Effector memory CD8-positive, alpha-beta T cell (primary cell): Measurements from ENCODE around the gene HOXA9.

Source experiments
- ATAC-seq: fragments of 150-1000 bp; cut with Tn5 transposase; replicated peaks from 2 replicates; pipeline ENCODE4 v1.10.0; 2021; ENCODE audit warnings: mild to moderate bottlenecking, moderate library complexity
- DNase-seq, 3 experiments: peaks; one replicate each; pipeline ENCODE4 v3.0.0; 2021
- H3K27ac Mint-ChIP-seq, 2 donors: one replicate each; pipeline ENCODE4 v1.8.0; 2022; ENCODE audit warnings: mild to moderate bottlenecking in 2 of 2, mixed read lengths in 2 of 2, moderate library complexity in 2 of 2
- H3K27me3 Mint-ChIP-seq, 2 donors: one replicate each; pipeline ENCODE4 v1.8.0; 2022; ENCODE audit warnings: mixed read lengths in 2 of 2
- H3K36me3 Mint-ChIP-seq: one replicate; pipeline ENCODE4 v1.8.0; 2022; ENCODE audit warnings: mild to moderate bottlenecking, moderate library complexity, mixed read lengths; ENCODE audit not compliant: insufficient read depth
- H3K4me1 Mint-ChIP-seq, 2 donors: one replicate each; pipeline ENCODE4 v1.8.0; 2022; ENCODE audit warnings: low read depth in 2 of 2, mixed read lengths in 2 of 2
- H3K4me3 Mint-ChIP-seq, 2 donors: one replicate each; pipeline ENCODE4 v1.8.0; 2022; ENCODE audit warnings: mild to moderate bottlenecking in 2 of 2, mixed read lengths in 2 of 2, moderate library complexity in 2 of 2
- H3K9me3 Mint-ChIP-seq, 2 donors: one replicate each; pipeline ENCODE4 v1.8.0; 2022; ENCODE audit warnings: mixed read lengths in 2 of 2

The HOXA9 gene

DNA sequence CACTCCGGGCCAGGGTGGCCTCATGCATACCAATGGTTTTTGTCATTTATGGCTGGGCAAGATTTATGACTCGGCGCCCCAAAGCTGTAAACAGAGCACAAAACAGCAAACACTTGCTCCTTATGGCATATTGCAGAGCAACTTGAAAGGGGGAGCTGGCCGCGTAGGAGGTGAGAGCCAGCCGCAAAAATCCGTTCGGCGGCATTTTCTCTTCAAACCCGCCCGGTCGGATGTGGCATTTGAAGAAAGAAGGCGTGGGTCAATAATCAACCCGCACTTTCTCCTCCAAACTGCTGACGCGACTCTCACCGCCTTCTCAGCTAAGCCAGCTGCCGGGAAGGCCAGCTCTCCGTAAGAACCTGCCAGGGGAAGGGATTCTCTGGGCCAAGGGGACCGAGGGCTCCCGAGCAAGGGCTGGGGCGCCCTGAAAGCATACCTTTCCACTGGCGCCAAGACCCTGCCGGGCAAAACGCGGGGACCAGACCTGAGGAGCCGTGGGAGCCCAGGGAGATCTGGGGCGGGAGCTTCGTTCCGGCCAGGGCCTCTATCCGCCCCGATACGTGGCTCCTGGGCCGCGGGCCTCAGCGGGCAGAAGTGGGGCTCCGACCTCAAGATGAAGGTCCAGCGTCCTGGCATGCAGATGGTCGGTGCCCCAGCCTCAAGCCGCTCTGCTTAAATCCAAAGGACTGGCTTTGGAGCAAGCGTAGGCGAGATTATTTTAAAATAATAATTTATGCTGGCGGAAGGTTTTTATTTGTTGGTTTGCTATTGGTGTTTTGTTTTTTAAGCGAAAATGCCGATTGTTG is 49.9 kb downstream of the HOXA9 start:
- ATAC-seq (no peak), DNase-seq (no peak)
- Mint-ChIP-seq H3K4me3 (no peak overlapping the region), H3K4me1 (no peaks in the 10 kb centered on the region), H3K36me3 (no peaks in the 10 kb centered on the region), H3K27ac (no peak overlapping the region), H3K9me3 (no peaks in the 10 kb centered on the region), H3K27me3 (peaks cover 0 to 37% of the 10 kb centered on the region in 2 donors)

DNA sequence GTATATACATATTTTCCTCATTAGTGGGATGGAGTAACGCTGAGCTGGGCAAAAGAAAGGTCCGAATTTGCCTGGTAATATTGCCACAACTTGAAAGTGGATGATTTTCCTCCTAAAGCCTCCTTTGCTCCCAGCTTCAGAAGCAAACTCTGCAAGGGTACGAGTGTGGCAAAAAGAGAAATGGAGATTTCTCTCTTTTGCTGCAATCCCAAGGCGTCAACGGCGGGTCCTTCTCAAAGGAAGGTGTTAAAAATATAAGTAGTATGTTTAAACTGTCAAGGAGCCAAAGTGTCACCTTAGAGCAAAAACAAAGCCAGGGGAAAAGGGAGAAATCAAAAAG is 50.5 kb downstream of the HOXA9 start:
- H3K9me3 Mint-ChIP-seq = no peaks in the 10 kb centered on the region
- H3K36me3 Mint-ChIP-seq = no peaks in the 10 kb centered on the region
- no peak overlapping the region for H3K4me3 Mint-ChIP-seq
- no peak overlapping the region for H3K27ac Mint-ChIP-seq
- DNase-seq = no peak
- no peak for ATAC-seq
- peaks cover 0 to 39% of the 10 kb centered on the region in 2 donors for H3K27me3 Mint-ChIP-seq
- no peaks in the 10 kb centered on the region for H3K4me1 Mint-ChIP-seq

- no peaks in the 10 kb centered on the region for H3K36me3 Mint-ChIP-seq
- no peaks in the 10 kb centered on the region for H3K4me1 Mint-ChIP-seq
- H3K27ac Mint-ChIP-seq = no peak overlapping the region
- DNase-seq (no peak), ATAC-seq (no peak)
- no peaks in the 10 kb centered on the region for H3K9me3 Mint-ChIP-seq
- no peak overlapping the region for H3K4me3 Mint-ChIP-seq
- peaks cover 0 to 43% of the 10 kb centered on the region in 2 donors for H3K27me3 Mint-ChIP-seq
These were observed 51.2 kb downstream of the HOXA9 start for GRCh38 chr7:27113991-27114769.

DNA sequence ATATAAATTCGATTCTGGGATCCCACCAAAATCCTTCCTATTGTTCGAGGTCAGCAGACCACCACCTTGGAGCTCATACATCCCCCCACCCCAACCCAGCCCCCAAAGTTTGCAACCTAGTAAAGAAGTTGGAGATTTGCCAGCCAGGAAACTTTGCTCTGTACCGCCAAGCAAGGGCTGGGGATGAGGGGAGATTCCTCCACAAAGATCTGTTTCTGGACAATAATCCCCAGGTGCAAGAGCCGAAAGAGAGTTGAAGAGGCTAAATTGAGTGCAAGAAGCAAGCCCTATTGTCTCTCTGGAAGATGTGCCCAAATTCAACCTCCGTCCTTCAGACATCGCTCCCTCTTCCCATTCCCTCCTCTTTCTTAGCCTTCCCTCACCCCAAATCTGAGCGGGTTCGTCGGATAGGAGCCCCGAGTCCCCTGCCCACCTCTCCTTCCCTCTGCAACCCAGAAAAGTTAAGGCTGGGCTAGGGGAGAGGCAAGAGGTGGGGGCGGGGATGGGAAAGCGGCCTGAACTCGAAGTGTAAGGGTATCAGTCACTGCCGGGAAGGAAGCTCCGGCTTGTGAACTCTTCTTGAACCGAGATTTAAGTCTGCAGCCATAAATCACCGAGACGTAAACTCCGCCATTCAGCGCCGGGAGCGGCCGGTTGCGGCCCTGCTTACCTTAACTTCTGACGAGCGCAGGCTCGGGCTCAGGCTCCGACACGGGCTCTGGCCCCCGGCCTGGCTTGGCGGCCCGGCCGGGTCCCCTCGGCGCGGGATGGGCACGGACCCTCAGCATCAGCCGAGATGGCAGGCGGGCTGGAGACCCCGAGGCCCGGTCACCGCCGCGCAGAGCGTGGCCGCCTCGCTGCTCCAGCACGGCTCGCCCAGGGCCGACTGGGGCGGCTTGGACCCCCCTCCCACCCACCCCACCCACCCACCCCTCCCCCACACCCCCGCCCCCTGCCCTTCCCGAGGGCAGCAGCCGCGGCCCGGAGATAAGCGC is 52.1 kb downstream of the HOXA9 start:
- no peaks in the 10 kb centered on the region for H3K9me3 Mint-ChIP-seq
- H3K27ac Mint-ChIP-seq = no peak overlapping the region
- no peak for ATAC-seq
- peaks cover 0 to 43% of the 10 kb centered on the region in 2 donors for H3K27me3 Mint-ChIP-seq
- no peaks in the 10 kb centered on the region for H3K36me3 Mint-ChIP-seq
- no peaks in the 10 kb centered on the region for H3K4me1 Mint-ChIP-seq
- no peak overlapping the region for H3K4me3 Mint-ChIP-seq
- no peak for DNase-seq
